HEK293 (cell line): ENCODE measurements around the gene LRRC37A2.
"Not testable (repeated sequence)": the region's sequence is repeated elsewhere in the genome, so short reads cannot be mapped to it uniquely, and the experiment has no call there.

Experiments used
- YY1 ChIP-seq: fragments of 450-650 bp; formaldehyde crosslinking; IDR thresholded peaks from 2 replicates; pipeline ENCODE4 v1.5.1; 2018; ENCODE audit warnings: missing biosample characterization, missing genetic modification characterization
- ZNF121 ChIP-seq: fragments of 450-650 bp; formaldehyde crosslinking; IDR thresholded peaks from 2 replicates; pipeline ENCODE4 v1.5.1; 2016; ENCODE audit warnings: missing biosample characterization, missing genetic modification characterization
- ZNF239 ChIP-seq: fragments of 450-650 bp; formaldehyde crosslinking; IDR thresholded peaks from 2 replicates; pipeline ENCODE4 v1.5.1; 2016; ENCODE audit warnings: missing biosample characterization, missing genetic modification characterization
- ZNF26 ChIP-seq: fragments of 450-650 bp; formaldehyde crosslinking; IDR thresholded peaks from 2 replicates; pipeline ENCODE4 v1.5.1; 2016; ENCODE audit warnings: missing biosample characterization, missing genetic modification characterization
- ZNF302 ChIP-seq: fragments of 450-650 bp; formaldehyde crosslinking; IDR thresholded peaks from 2 replicates; pipeline ENCODE4 v1.5.1; 2016; ENCODE audit warnings: missing biosample characterization, missing genetic modification characterization, low read depth
- ZNF558 ChIP-seq: fragments of 450-650 bp; formaldehyde crosslinking; IDR thresholded peaks from 2 replicates; pipeline ENCODE4 v1.5.1; 2016; ENCODE audit warnings: missing biosample characterization, missing genetic modification characterization
- ZNF580 ChIP-seq: fragments of 450-650 bp; formaldehyde crosslinking; IDR thresholded peaks from 2 replicates; pipeline ENCODE4 v1.5.1; 2016; ENCODE audit warnings: missing biosample characterization, missing genetic modification characterization
- ZNF610 ChIP-seq: fragments of 450-650 bp; formaldehyde crosslinking; IDR thresholded peaks from 2 replicates; pipeline ENCODE4 v1.5.1; 2016; ENCODE audit warnings: missing biosample characterization, missing genetic modification characterization, borderline replicate concordance
- ZNF747 ChIP-seq: fragments of 450-650 bp; formaldehyde crosslinking; IDR thresholded peaks from 2 replicates; pipeline ENCODE4 v1.5.1; 2016; ENCODE audit warnings: missing biosample characterization, missing genetic modification characterization
- ZNF768 ChIP-seq: fragments of 450-650 bp; formaldehyde crosslinking; IDR thresholded peaks from 2 replicates; pipeline ENCODE4 v1.5.1; 2018; ENCODE audit warnings: missing biosample characterization, mild to moderate bottlenecking, missing genetic modification characterization
- ZNF776 ChIP-seq: fragments of 450-650 bp; formaldehyde crosslinking; IDR thresholded peaks from 2 replicates; pipeline ENCODE4 v1.5.0; 2017; ENCODE audit warnings: missing biosample characterization, missing genetic modification characterization, borderline replicate concordance
- TF ChIP-seq, protein P1 (sequence below): fragments of 450-650 bp; formaldehyde crosslinking; IDR thresholded peaks from 2 replicates; pipeline ENCODE4 v1.5.1; 2016; ENCODE audit warnings: missing biosample characterization, missing genetic modification characterization

DNA sequence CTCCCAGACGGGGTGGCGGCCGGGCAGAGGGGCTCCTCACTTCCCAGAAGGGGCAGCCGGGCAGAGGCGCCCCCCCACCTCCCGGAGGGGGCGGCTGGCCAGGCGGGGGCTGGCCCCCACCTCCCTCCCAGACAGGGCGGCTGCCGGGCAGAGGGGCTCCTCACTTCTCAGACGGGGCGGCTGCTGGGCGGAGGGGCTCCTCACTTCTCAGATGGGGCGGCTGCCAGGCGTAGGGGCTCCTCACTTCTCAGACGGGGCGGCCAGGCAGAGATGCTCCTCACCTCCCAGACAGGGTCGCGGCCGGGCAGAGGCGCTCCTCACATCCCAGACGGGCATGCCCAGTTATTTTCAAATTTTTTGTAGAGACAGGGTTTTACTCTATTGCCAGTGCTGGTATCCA lies 22.4 kb downstream of the LRRC37A2 start:
- TF ChIP-seq, protein P1, sequence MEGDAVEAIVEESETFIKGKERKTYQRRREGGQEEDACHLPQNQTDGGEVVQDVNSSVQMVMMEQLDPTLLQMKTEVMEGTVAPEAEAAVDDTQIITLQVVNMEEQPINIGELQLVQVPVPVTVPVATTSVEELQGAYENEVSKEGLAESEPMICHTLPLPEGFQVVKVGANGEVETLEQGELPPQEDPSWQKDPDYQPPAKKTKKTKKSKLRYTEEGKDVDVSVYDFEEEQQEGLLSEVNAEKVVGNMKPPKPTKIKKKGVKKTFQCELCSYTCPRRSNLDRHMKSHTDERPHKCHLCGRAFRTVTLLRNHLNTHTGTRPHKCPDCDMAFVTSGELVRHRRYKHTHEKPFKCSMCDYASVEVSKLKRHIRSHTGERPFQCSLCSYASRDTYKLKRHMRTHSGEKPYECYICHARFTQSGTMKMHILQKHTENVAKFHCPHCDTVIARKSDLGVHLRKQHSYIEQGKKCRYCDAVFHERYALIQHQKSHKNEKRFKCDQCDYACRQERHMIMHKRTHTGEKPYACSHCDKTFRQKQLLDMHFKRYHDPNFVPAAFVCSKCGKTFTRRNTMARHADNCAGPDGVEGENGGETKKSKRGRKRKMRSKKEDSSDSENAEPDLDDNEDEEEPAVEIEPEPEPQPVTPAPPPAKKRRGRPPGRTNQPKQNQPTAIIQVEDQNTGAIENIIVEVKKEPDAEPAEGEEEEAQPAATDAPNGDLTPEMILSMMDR, result not testable (repeated sequence)
- TF ChIP-seq ZNF776 (tag by site-specific recombination); ZNF26 (tag by site-specific recombination); ZNF558 (tag by site-specific recombination); YY1 (tag by site-specific recombination); ZNF121 (tag by site-specific recombination); ZNF768; ZNF302 (tag by site-specific recombination); ZNF580 (tag by site-specific recombination); ZNF610 (tag by site-specific recombination); ZNF747 (tag by site-specific recombination); ZNF239 (tag by site-specific recombination): not testable (repeated sequence)
